K562 (cell line): Measurements from ENCODE around the gene MACROD2. TPM values are rescaled to one million over a fixed set of nuclear protein-coding genes. Genes with fewer than 3 reads are reported as not detected.

Experiments
- ATAC-seq: fragments of 200-7000 bp; cut with Tn5 transposase; 3 replicates; pipeline ENCODE4 v1.9.1; 2020; ENCODE audit warnings: moderate library complexity
- BruUV-seq: library from RNA; stranded (reverse); fragments of 400-500 nt; replicated peaks from 2 replicates; lab custom pipeline; 2021; lab: Mats Ljungman, UMichigan
- CTCF ChIA-PET: fragments of 300-600 bp; formaldehyde crosslinking; extraction: SDS; loops from one replicate; lab custom pipeline; 2021; ENCODE audit warnings: low intra/inter-chr PET ratio; lab: Yijun Ruan, JAX
- POLR2A ChIA-PET: fragments of 300-600, 350-650 bp; sonication (Branson Sonifier 250); formaldehyde crosslinking; extraction: SDS; loops from one replicate; lab custom pipeline; 2021; ENCODE audit warnings: antibody characterized with exemption, inconsistent platforms; lab: Yijun Ruan, JAX
- DNase-seq, 4 experiments: peaks; one replicate each; pipeline versions ENCODE4 v3.0.0 to v3.0.0-alpha.2; 2011 to 2018; ENCODE audit warnings: low spot score in 3 of 4, mixed read lengths in 3 of 4; ENCODE audit errors: extremely low read depth in 1 of 4
- FAIRE-seq: peaks from 2 replicates; lab custom pipeline; 2011; peaks lifted over from hg19 to GRCh38; lab: Jason Lieb, UNC
- H2AFZ ChIP-seq: 2 replicates; pipeline ENCODE4 v1.6.0; 2011; ENCODE audit warnings: low read depth, low read length, control low read depth, inconsistent platforms
- H3K27ac ChIP-seq: fragments of 200-600 bp; 3 replicates; pipeline ENCODE4 v1.8.0; 2011; ENCODE audit warnings: low read depth, mild to moderate bottlenecking, control low read depth, inconsistent platforms, low read length, moderate library complexity, mixed read lengths; ENCODE audit errors: extremely low read depth
- H3K27me3 ChIP-seq, 2 experiments: fragments of 300-600 bp in 1 of 2; 2 replicates in 1 of 2; 3 replicates in 1 of 2; pipeline versions ENCODE4 v1.6.0 to v1.8.0; 2011; ENCODE audit warnings: inconsistent platforms in 2 of 2, low read length in 2 of 2, mild to moderate bottlenecking in 1 of 2, mixed read lengths in 1 of 2, moderate library complexity in 1 of 2; ENCODE audit not compliant: control insufficient read depth in 2 of 2, insufficient read depth in 2 of 2
- H3K36me3 ChIP-seq: fragments of 300-600 bp; 3 replicates; pipeline ENCODE4 v1.8.0; 2011; ENCODE audit warnings: mild to moderate bottlenecking, low read length, inconsistent platforms; ENCODE audit not compliant: control insufficient read depth, insufficient read depth
- H3K4me1 ChIP-seq, 2 experiments: fragments of 200-600 bp in 1 of 2; replicated peaks in 1 of 2; 2 replicates in 1 of 2; 3 replicates in 1 of 2; pipeline versions ENCODE4 v1.5.1 to v1.8.0; 2011; ENCODE audit warnings: inconsistent platforms in 2 of 2, low read length in 2 of 2, mild to moderate bottlenecking in 1 of 2, mixed read lengths in 1 of 2, moderate library complexity in 1 of 2; ENCODE audit not compliant: control insufficient read depth in 2 of 2, insufficient read depth in 2 of 2
- H3K4me2 ChIP-seq: 2 replicates; pipeline ENCODE4 v1.6.1; 2011; ENCODE audit warnings: low read length, control low read depth, inconsistent platforms, mixed read lengths; ENCODE audit not compliant: insufficient read depth
- H3K4me3 ChIP-seq: fragments of 200-600 bp; sonication (generic), shearing (Covaris generic); 2 replicates; pipeline ENCODE4 v1.5.1; 2016; ENCODE audit warnings: control low read depth, inconsistent platforms
- H3K79me2 ChIP-seq: fragments of 200-600 bp; 3 replicates; pipeline ENCODE4 v1.8.0; 2011; ENCODE audit warnings: low read length, inconsistent platforms; ENCODE audit not compliant: control insufficient read depth, insufficient read depth
- H3K9ac ChIP-seq, 2 experiments: 2 replicates each; pipeline versions ENCODE4 v1.6.0 to v1.6.1; 2011; ENCODE audit warnings: low read depth in 2 of 2, low read length in 2 of 2, control low read depth in 1 of 2, inconsistent platforms in 1 of 2, mild to moderate bottlenecking in 1 of 2, mixed read lengths in 1 of 2; ENCODE audit not compliant: insufficient read depth in 1 of 2
- H3K9me1 ChIP-seq: one replicate; pipeline ENCODE4 v1.6.0; 2011; ENCODE audit warnings: inconsistent platforms, mild to moderate bottlenecking, low read length, moderate library complexity; ENCODE audit not compliant: control insufficient read depth, insufficient read depth
- H3K9me3 ChIP-seq: replicated peaks from 2 replicates; pipeline ENCODE4 v1.5.1; 2011; ENCODE audit warnings: low read depth, low read length, inconsistent platforms; ENCODE audit not compliant: control insufficient read depth, insufficient read depth
- H4K20me1 ChIP-seq: replicated peaks from 2 replicates; pipeline ENCODE4 v1.6.1; 2011; ENCODE audit warnings: low read length, inconsistent platforms, mixed read lengths; ENCODE audit not compliant: control insufficient read depth, insufficient read depth
- ELF4 ChIP-seq: fragments of 450-650 bp; formaldehyde crosslinking; IDR thresholded peaks from 2 replicates; pipeline ENCODE4 v1.4.0; 2022; ENCODE audit warnings: missing genetic modification characterization
- MCM5 ChIP-seq: fragments of 450-650 bp; IDR thresholded peaks from 2 replicates; pipeline ENCODE4 v1.6.1; 2016; ENCODE audit warnings: low read depth
- NR2F6 ChIP-seq: fragments of 450-650 bp; formaldehyde crosslinking; IDR thresholded peaks from 2 replicates; pipeline ENCODE4 v1.4.0; 2020; ENCODE audit warnings: mild to moderate bottlenecking
- RBM14 ChIP-seq: fragments of 200-400 bp; formaldehyde crosslinking; IDR thresholded peaks from 2 replicates; pipeline ENCODE4 v1.6.1; 2018; ENCODE audit warnings: low read depth, mild to moderate bottlenecking, low read length, moderate library complexity, borderline replicate concordance; ENCODE audit not compliant: insufficient read depth
- SREBF2 ChIP-seq: sonication (generic); formaldehyde crosslinking; IDR thresholded peaks from 2 replicates; pipeline ENCODE4 v1.4.0; 2020; ENCODE audit warnings: mild to moderate bottlenecking, missing genetic modification reagents
- ZNF124 ChIP-seq: sonication (generic); formaldehyde crosslinking; IDR thresholded peaks from 2 replicates; pipeline ENCODE4 v1.8.1; 2022; ENCODE audit warnings: missing genetic modification reagents
- ZNF224 ChIP-seq: sonication (generic); formaldehyde crosslinking; IDR thresholded peaks from 2 replicates; pipeline ENCODE4 v1.8.0; 2022; ENCODE audit warnings: mild to moderate bottlenecking, missing genetic modification reagents
- WGBS: fragments of 100-300 bp; shearing (Covaris generic); methylation state at CpG from one replicate; pipeline ENCODE4 v1.1.6; 2016; ENCODE audit warnings: low coverage, mixed read lengths; ENCODE audit not compliant: insufficient coverage; ENCODE audit errors: missing lambda C conversion rate; 5-methylcytosine and 5-hydroxymethylcytosine counted together
- in situ Hi-C: fragments of 300-500 bp; cut with MboI; formaldehyde crosslinking; loops from 4 replicates; pipeline ENCODE4 v1.15.0; 2018; ENCODE audit warnings: inconsistent platforms, mixed read lengths
- intact Hi-C: fragments of 100-400 bp; cut with micrococcal nuclease; formaldehyde crosslinking; loops from 2 replicates; pipeline ENCODE4 v1.14.2; 2022
- polyA plus RNA-seq, 8 experiments: library from polyadenylated mRNA; depleted of rRNA in 4 of 8; stranded (reverse) in 5 of 8; unstranded in 3 of 8; fragments of >200 nt; fragmentation: Nextera tagmentation in 2 of 8; fragmentation: Illumina TruSeq in 1 of 8; extraction: Ambion mirVana in 2 of 8; extraction: Trizol in 1 of 8; gene quantifications; 2 replicates each; pipeline versions ENCODE4 v1.2.1 to v1.2.3, GENCODE V29; 2011 to 2014; ENCODE audit warnings: inconsistent platforms in 1 of 8, missing spikeins in 1 of 8
- total RNA-seq, 7 experiments: library from RNA; depleted of rRNA in 6 of 7; stranded (reverse); fragments of >200 nt in 6 of 7; fragmentation: Illumina TruSeq in 2 of 7; extraction: Trizol in 2 of 7; gene quantifications; 2 replicates each; pipeline versions ENCODE4 v1.2.1 to v1.2.3, GENCODE V29; 2011 to 2021; ENCODE audit warnings: low replicate concordance in 1 of 7
- TF ChIP-seq, protein P1 (sequence below): sonication (generic); formaldehyde crosslinking; IDR thresholded peaks from 2 replicates; pipeline ENCODE4 v1.8.0; 2022; ENCODE audit warnings: mild to moderate bottlenecking, missing genetic modification reagents
- TF ChIP-seq, protein P2 (sequence below): sonication (generic); formaldehyde crosslinking; IDR thresholded peaks from 2 replicates; pipeline ENCODE4 v1.8.1; 2023; ENCODE audit warnings: missing genetic modification reagents, mild to moderate bottlenecking, borderline replicate concordance
- TF ChIP-seq, protein P3 (sequence below): fragments of 450-650 bp; formaldehyde crosslinking; IDR thresholded peaks from 2 replicates; pipeline ENCODE4 v1.4.0; 2020; ENCODE audit warnings: mild to moderate bottlenecking, moderate library complexity
- TF ChIP-seq, protein P4 (sequence below): fragments of 250-450 bp; sonication (Bioruptor Pico); IDR thresholded peaks from 2 replicates; pipeline ENCODE4 v1.5.1; 2021; ENCODE audit warnings: mild to moderate bottlenecking
- TF ChIP-seq, protein P5 (sequence below), 2 experiments: IDR thresholded peaks; 2 replicates each; pipeline ENCODE4 v1.6.1; 2012; ENCODE audit warnings: improper control_type of control experiment in 2 of 2, low read depth in 2 of 2, low read length in 2 of 2, borderline replicate concordance in 1 of 2

Gene MACROD2
- total and polyA plus RNA-seq, 9 of the 15 experiments (the other 6 are each of a cell fraction or from before 2014, with no cell fraction given) = not detected

DNA sequence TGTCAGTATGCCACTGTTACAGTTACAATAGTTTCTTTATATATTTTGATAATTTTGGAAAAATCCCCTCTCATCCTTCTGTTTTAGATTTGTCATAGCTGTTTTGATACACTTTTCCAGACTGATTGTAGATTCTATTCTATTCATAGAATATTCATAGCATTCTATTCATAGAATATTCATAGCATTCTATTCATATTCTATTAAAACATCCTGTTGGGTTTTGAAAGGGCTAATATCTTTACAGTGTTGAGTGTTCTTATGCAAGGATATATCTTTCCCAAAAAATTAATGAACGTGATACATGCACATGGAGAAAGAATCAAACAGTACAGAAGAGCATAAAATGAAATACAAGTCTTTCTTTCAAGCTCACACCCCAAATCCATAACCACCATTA lies 38.0 kb downstream of the MACROD2 start:
- intact Hi-C loops = no loop called here
- no peak overlapping the region for H3K9ac ChIP-seq
- H3K4me1 ChIP-seq = no peaks in the 10 kb centered on the region
- no peaks in the 10 kb centered on the region for H3K36me3 ChIP-seq
- no peak for FAIRE-seq
- no peak for DNase-seq
- no TSS peak for BruUV-seq
- H3K27ac ChIP-seq = no peak overlapping the region
- H3K27me3 ChIP-seq = no peaks in the 10 kb centered on the region
- no peak overlapping the region for H3K4me2 ChIP-seq
- no peaks in the 10 kb centered on the region for H3K9me3 ChIP-seq
- H3K9me1 ChIP-seq = no peaks in the 10 kb centered on the region
- no peak for ATAC-seq
- in situ Hi-C loops = no loop called here
- H3K4me3 ChIP-seq = no peak overlapping the region
- ChIA-PET CTCF (no interaction called here), POLR2A (no interaction called here)
- no peaks in the 10 kb centered on the region for H3K79me2 ChIP-seq
- H2AFZ ChIP-seq = no peak overlapping the region
- H4K20me1 ChIP-seq = no peaks in the 10 kb centered on the region
- WGBS = 0% methylated on average over 1 of the region's 1 CpG
- TF ChIP-seq, protein P1, sequence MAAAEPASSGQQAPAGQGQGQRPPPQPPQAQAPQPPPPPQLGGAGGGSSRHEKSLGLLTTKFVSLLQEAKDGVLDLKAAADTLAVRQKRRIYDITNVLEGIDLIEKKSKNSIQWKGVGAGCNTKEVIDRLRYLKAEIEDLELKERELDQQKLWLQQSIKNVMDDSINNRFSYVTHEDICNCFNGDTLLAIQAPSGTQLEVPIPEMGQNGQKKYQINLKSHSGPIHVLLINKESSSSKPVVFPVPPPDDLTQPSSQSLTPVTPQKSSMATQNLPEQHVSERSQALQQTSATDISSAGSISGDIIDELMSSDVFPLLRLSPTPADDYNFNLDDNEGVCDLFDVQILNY = no peak
- TF ChIP-seq, protein P2, sequence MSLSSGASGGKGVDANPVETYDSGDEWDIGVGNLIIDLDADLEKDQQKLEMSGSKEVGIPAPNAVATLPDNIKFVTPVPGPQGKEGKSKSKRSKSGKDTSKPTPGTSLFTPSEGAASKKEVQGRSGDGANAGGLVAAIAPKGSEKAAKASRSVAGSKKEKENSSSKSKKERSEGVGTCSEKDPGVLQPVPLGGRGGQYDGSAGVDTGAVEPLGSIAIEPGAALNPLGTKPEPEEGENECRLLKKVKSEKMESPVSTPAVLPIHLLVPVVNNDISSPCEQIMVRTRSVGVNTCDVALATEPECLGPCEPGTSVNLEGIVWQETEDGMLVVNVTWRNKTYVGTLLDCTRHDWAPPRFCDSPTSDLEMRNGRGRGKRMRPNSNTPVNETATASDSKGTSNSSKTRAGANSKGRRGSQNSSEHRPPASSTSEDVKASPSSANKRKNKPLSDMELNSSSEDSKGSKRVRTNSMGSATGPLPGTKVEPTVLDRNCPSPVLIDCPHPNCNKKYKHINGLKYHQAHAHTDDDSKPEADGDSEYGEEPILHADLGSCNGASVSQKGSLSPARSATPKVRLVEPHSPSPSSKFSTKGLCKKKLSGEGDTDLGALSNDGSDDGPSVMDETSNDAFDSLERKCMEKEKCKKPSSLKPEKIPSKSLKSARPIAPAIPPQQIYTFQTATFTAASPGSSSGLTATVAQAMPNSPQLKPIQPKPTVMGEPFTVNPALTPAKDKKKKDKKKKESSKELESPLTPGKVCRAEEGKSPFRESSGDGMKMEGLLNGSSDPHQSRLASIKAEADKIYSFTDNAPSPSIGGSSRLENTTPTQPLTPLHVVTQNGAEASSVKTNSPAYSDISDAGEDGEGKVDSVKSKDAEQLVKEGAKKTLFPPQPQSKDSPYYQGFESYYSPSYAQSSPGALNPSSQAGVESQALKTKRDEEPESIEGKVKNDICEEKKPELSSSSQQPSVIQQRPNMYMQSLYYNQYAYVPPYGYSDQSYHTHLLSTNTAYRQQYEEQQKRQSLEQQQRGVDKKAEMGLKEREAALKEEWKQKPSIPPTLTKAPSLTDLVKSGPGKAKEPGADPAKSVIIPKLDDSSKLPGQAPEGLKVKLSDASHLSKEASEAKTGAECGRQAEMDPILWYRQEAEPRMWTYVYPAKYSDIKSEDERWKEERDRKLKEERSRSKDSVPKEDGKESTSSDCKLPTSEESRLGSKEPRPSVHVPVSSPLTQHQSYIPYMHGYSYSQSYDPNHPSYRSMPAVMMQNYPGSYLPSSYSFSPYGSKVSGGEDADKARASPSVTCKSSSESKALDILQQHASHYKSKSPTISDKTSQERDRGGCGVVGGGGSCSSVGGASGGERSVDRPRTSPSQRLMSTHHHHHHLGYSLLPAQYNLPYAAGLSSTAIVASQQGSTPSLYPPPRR = no peak
- TF ChIP-seq NR2F6 (CRISPR knock-in tag) (no peak), MCM5 (no peak), ZNF124 (CRISPR knock-in tag) (no peak), RBM14 (no peak), ELF4 (CRISPR knock-in tag) (no peak), ZNF224 (CRISPR knock-in tag) (no peak), SREBF2 (no peak)
- TF ChIP-seq, protein P3, sequence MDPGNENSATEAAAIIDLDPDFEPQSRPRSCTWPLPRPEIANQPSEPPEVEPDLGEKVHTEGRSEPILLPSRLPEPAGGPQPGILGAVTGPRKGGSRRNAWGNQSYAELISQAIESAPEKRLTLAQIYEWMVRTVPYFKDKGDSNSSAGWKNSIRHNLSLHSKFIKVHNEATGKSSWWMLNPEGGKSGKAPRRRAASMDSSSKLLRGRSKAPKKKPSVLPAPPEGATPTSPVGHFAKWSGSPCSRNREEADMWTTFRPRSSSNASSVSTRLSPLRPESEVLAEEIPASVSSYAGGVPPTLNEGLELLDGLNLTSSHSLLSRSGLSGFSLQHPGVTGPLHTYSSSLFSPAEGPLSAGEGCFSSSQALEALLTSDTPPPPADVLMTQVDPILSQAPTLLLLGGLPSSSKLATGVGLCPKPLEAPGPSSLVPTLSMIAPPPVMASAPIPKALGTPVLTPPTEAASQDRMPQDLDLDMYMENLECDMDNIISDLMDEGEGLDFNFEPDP (CRISPR knock-in tag) = no peak
- TF ChIP-seq, protein P4, sequence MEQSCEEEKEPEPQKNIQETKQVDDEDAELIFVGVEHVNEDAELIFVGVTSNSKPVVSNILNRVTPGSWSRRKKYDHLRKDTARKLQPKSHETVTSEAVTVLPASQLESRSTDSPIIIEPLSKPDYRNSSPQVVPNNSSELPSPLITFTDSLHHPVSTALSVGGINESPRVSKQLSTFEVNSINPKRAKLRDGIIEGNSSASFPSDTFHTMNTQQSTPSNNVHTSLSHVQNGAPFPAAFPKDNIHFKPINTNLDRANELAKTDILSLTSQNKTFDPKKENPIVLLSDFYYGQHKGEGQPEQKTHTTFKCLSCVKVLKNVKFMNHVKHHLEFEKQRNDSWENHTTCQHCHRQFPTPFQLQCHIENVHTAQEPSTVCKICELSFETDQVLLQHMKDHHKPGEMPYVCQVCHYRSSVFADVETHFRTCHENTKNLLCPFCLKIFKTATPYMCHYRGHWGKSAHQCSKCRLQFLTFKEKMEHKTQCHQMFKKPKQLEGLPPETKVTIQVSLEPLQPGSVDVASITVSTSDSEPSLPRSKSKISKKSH (CRISPR knock-in tag) = no peak
- TF ChIP-seq, protein P5, sequence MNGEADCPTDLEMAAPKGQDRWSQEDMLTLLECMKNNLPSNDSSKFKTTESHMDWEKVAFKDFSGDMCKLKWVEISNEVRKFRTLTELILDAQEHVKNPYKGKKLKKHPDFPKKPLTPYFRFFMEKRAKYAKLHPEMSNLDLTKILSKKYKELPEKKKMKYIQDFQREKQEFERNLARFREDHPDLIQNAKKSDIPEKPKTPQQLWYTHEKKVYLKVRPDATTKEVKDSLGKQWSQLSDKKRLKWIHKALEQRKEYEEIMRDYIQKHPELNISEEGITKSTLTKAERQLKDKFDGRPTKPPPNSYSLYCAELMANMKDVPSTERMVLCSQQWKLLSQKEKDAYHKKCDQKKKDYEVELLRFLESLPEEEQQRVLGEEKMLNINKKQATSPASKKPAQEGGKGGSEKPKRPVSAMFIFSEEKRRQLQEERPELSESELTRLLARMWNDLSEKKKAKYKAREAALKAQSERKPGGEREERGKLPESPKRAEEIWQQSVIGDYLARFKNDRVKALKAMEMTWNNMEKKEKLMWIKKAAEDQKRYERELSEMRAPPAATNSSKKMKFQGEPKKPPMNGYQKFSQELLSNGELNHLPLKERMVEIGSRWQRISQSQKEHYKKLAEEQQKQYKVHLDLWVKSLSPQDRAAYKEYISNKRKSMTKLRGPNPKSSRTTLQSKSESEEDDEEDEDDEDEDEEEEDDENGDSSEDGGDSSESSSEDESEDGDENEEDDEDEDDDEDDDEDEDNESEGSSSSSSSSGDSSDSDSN (IDR thresholded peaks at IDR 0.05; ENCODE audit: borderline replicate concordance in 1 of 2, low read depth in 2 of 2, low read length in 2 of 2) = no peak
